HG02588 (cell line): Measurements from ENCODE around the gene TRAPPC13.
"Not testable (repeated sequence)": the region's sequence is repeated elsewhere in the genome, so short reads cannot be mapped to it uniquely, and the experiment has no call there.

ENCODE experiments used
- ATAC-seq: cut with Tn5 transposase; IDR thresholded peaks from one replicate; pipeline ENCODE4 v1.9.1; 2021; ENCODE audit warnings: mild to moderate bottlenecking, moderate library complexity; ENCODE audit not compliant: unreplicated experiment

The TRAPPC13 gene

GRCh38 chr5:65624571-65625555 is at the start of gene TRAPPC13, which contains the start of gene SHLD3:
TSS of gene TRAPPC13 (plus strand) at chr5:65625027. CDS start at chr5:65625061, 34 bp downstream.
TSS of gene SHLD3 (plus strand) at chr5:65625027. CDS start at chr5:65629588, 4,561 bp downstream.
- ATAC-seq, result peak; percentile 78

- no peak for ATAC-seq
Measured at GRCh38 chr5:65577141-65577540, 47.7 kb upstream of the TRAPPC13 start.

GRCh38 chr5:65588694-65589093 is 36.1 kb upstream of the TRAPPC13 start:
- ATAC-seq, result no peak

- not testable (repeated sequence) for ATAC-seq
Measured at GRCh38 chr5:65601761-65602160, 23.1 kb upstream of the TRAPPC13 start.

- ATAC-seq, result no peak
Measured at GRCh38 chr5:65611524-65611923, 13.3 kb upstream of the TRAPPC13 start.

- no peak for ATAC-seq
Measured at GRCh38 chr5:65612298-65612907, 12.4 kb upstream of the TRAPPC13 start.

- no peak for ATAC-seq
Measured at GRCh38 chr5:65620021-65620420, 4.8 kb upstream of the TRAPPC13 start.

- ATAC-seq, result not testable (repeated sequence)
Measured at GRCh38 chr5:65621961-65622360, 2.9 kb upstream of the TRAPPC13 start.

GRCh38 chr5:65623482-65623881 is 1.3 kb upstream of the TRAPPC13 start:
- ATAC-seq, result no peak

- ATAC-seq, result peak; percentile 97
Measured at GRCh38 chr5:65624025-65624570, 729 bp upstream of the TRAPPC13 start, which contains the start of gene TRIM23. TSS of gene TRIM23 (minus strand) at chr5:65624333. CDS start at chr5:65624274, 59 bp downstream.

GRCh38 chr5:65625743-65626142 is 916 bp downstream of the TRAPPC13 start:
- ATAC-seq, result no peak

- no peak for ATAC-seq
Measured at GRCh38 chr5:65630981-65631380, 6.2 kb downstream of the TRAPPC13 start.

GRCh38 chr5:65640240-65640639 is 15.4 kb downstream of the TRAPPC13 start:
- no peak for ATAC-seq

- no peak for ATAC-seq
Measured at GRCh38 chr5:65646938-65647337, 22.1 kb downstream of the TRAPPC13 start.

GRCh38 chr5:65647941-65648340 is 23.1 kb downstream of the TRAPPC13 start:
- ATAC-seq, result no peak

GRCh38 chr5:65651144-65651543 is 26.3 kb downstream of the TRAPPC13 start:
- ATAC-seq, result no peak

- no peak for ATAC-seq
Measured at GRCh38 chr5:65654713-65655112, 29.9 kb downstream of the TRAPPC13 start.

- ATAC-seq, result no peak
Measured at GRCh38 chr5:65663804-65664521, 39.1 kb downstream of the TRAPPC13 start.

- no peak for ATAC-seq
Measured at GRCh38 chr5:65668696-65669095, 43.9 kb downstream of the TRAPPC13 start.

GRCh38 chr5:65672796-65673195 is 48.0 kb downstream of the TRAPPC13 start:
- ATAC-seq, result no peak

- ATAC-seq, result no peak
Measured at GRCh38 chr5:65674749-65675148, 49.9 kb downstream of the TRAPPC13 start.
